ENCODE results near the gene KRTAP1-5. TPM values are rescaled to one million over a fixed set of nuclear protein-coding genes. Genes with fewer than 3 reads are reported as not detected.
"Not testable (repeated sequence)": the region's sequence is repeated elsewhere in the genome, so short reads cannot be mapped to it uniquely, and the experiment has no call there.

Gene KRTAP1-5, protein sequence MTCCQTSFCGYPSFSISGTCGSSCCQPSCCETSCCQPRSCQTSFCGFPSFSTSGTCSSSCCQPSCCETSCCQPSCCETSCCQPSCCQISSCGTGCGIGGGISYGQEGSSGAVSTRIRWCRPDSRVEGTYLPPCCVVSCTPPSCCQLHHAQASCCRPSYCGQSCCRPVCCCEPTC
- total RNA-seq: not detected

DNA sequence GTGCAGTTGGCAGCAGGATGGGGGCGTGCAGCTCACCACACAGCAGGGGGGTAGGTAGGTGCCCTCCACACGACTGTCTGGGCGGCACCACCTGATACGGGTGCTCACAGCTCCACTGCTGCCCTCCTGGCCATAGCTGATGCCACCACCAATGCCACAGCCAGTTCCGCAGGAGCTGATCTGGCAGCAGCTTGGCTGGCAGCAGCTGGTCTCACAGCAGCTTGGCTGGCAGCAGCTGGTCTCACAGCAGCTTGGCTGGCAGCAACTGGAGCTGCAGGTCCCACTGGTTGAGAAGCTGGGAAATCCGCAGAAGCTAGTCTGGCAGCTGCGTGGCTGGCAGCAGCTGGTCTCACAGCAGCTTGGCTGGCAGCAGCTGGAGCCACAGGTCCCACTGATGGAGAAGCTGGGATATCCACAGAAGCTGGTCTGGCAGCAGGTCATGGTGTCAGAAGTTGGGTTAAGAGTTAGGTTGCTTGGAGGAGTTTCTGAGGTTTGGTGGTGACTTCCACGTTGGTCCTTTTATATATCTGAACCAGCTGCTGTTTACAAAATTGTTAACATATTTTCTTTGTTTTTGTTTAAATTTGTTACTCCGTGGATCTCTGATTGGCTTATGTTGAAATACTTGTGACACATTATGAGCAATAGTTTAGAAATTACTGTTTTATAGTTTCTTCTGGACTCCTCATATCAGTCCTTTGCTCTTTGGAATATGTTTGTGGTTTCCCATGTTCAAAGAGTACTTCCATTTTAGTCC lies at the start of gene KRTAP1-5:
TSS of gene KRTAP1-5 (minus strand) at position 494 of the 757 bp plus-strand sequence. CDS start at position 441, 53 bp downstream.
- ChIA-PET CTCF (interaction anchor here (0.7 kb wide), 1 partner anchor 18 kb away, joined by 3 read pairs; the partner anchor contains the start of gene KRTAP3-1), POLR2A (no interaction called here)

DNA sequence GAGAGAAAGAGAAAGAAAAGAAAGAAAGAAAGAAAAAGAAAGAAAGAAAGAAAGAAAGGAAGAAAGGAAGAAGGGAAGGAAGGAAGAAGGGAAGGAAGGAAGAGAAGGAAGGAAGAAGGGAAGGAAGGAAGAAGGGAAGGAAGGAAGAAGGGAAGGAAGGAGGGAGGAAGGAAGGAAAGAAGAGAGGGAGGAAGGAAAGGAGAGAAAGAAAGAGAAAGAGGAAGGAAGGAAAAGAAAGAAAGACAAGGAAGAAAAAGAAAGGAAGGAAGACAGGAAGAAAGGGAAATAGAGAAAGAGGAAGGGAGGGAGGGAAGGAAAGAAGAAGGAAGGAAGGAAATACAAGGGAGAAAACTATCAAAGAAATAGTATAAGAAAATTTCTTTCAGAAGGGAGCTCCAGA lies 49.8 kb upstream of the KRTAP1-5 start:
- CTCF ChIA-PET: no interaction called here
- POLR2A ChIA-PET: no interaction called here

DNA sequence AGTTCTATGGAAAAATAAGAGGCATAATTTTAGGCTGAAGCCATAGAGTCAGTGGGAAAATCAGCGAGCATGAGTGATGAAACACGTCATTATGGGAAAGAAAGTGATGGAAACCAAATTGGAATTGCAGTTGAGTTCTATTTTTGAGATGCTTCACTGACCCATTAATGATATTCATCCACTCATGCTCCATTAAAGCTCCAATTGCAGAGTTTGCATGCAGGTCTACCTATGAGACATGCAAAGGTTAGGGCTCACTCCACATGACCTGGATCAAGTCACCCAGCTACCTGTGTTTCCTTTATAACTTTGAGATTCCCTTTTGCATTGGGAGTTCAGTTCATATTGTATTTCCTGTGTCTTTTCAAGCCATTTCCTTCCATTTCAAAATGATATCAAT lies 46.7 kb upstream of the KRTAP1-5 start:
- ChIA-PET POLR2A (no interaction called here), CTCF (no interaction called here)

DNA sequence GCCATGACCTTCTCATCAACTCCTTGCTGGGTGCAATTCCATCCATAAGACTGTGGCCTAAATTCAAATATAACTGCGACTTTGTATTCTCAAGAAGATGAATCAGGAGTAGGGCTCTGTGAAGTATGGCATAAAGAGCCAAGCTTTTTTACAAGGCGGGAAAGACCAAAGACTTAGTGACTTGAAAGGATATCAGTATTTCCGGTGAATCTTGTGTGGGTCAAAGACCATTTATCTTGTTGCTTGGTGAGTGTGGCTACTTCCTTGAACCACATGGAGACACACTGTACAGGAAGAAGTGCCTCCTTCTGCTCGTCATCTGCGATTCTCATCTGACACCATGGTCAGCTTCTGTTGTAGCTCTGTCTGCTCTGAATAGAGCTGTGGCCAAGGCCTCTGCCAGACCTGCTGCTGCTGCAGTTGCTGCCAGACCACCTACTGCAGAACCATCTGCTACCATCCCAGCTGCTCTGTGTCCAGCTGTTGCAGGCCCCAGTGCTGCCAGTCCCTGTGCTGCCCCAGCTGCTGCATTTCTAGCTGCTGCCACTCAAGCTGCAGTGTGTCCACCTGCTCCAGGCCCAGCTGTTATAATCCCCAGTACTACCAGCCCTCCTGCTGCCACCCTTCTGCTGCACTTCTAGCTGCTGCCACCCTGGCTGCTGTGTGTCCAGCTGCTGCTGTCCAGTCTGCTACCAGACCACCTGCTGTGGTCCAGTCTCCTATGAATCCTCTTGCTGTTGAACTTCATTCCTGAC lies 44.8 kb upstream of the KRTAP1-5 start:
- CTCF ChIA-PET: no interaction called here

DNA sequence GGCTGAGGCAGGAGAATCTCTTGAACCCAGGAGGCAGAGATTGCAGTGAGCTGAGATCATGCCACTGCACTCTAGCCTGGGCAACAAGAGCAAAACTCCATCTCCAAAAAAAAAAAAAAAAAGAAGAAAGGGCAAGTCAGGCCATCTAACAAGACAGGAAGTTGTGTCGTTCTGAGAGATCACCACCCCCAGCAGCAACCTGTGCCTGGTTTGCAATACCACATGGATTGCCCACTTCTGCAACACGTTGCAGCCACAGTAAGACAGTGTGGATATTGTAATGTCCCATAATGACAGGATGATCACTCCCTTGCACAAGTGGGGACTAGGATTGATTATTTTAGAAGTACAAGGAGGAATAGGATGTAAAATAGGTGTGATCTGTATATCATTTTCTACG lies 42.0 kb upstream of the KRTAP1-5 start:
- ChIA-PET CTCF (no interaction called here), POLR2A (no interaction called here)

More for the DNA sequence above, 44.8 kb upstream of the KRTAP1-5 start:
- POLR2A ChIA-PET: no interaction called here

DNA sequence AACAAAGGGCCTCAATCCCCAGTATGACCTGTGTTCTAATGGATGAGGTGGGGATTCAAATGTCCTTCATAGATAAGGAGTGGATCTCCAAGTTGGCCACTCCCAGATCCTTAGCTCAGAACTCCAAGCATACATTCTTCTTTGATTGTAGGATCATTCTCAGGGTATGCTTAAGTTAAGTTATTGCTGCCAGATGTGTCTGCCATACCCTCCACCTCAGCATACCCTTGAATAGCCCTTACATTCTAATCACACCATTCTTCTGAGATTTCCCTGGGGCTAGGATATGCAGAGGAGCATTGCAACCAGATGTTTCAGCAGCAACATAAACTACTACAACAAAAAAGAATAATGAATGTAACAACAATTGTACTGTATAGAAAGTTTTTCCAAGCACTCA lies 40.3 kb upstream of the KRTAP1-5 start:
- POLR2A ChIA-PET: no interaction called here
- CTCF ChIA-PET: no interaction called here

DNA sequence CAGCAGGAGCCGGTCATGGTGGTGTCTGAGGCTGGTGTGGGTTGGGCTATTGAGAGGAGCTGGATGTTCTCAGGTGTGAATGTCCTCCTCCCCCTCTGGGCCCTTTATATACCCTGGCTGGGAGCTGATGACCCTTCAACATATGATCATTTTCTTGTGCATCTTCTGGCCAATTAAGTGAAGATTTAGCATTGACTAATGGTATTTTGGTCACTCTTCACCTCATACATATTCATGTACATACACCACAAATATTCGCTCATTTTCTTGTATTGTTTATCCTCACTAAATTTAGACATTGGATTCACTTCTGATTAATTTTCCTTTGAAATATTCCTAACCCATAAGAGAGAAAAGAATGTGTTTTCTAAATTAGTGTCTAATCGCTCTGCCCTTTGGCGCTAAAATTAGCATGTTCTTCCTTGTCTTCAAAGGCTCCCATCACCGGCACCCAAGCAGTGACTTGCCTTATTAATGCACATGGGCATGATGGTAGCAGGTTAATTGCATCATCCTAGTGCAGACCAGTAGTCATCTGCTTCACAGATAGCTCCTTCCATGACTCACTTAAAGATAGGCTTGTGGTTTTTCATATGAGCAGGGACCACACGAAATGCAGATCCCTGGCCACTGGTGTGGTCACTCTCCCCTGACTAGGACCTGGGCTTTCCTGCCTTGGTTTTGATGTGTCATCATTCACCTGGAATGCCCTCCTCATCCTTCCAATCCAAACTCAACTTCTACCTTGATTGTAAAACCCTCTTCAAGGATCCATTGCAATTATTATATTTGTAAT lies 39.0 kb upstream of the KRTAP1-5 start, which contains the start of gene KRTAP2-4:
TSS of gene KRTAP2-4 (minus strand) at position 51 of the 796 bp plus-strand sequence. CDS start at position 17, 34 bp downstream.
- ChIA-PET POLR2A (no interaction called here), CTCF (no interaction called here)

DNA sequence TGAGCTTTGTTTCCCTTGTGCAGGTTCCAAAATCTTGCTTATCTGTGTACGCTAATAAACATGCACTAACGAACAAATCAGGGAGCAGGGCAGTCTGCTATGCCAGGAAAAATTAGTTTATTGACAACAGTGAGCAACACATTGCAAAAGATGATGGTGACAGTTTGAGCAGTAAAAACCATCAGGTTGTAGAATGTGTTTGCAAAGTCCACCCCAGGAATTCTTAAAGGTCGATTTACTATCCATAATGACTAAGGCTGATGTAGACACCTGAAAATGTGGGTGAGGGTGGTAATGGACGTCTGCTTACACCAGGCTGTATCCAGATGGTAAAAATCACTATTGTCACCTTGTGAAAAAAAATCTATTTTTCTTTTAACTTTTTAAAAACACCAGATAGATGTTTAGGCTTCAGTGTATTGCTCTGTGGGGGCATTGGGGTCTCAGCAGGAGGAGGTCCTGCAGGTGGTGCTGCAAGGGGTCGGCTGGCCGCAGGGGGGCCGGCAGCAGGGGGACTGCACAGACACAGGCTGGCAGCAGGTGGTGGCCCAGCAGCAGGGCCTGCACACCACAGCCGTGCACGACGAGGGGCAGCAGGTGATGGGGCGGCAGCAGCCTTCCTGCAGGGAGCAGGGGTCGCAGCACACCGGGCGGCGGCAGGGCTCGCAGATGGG lies 38.1 kb upstream of the KRTAP1-5 start:
- CTCF ChIA-PET, POLR2A ChIA-PET: not testable (repeated sequence)

DNA sequence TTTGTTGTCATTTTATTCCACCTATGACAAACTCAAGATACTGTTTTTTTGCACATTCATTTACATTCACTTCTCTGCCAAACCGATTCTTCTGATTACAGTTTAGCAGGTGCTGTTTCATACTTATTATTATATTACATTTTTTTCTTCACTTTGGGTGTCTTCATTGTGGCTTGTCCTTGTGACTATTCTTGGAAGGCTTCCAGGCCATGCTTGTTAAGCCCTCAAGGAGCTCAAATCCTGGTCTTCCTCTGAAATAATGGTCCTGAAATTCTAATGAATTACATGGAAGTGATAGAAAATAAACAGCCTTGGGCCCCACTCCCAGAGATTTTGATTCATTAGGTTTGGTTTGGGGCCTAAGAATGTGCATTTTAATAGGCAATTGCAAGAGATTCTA lies 37.3 kb upstream of the KRTAP1-5 start:
- ChIA-PET POLR2A (no interaction called here), CTCF (no interaction called here)

DNA sequence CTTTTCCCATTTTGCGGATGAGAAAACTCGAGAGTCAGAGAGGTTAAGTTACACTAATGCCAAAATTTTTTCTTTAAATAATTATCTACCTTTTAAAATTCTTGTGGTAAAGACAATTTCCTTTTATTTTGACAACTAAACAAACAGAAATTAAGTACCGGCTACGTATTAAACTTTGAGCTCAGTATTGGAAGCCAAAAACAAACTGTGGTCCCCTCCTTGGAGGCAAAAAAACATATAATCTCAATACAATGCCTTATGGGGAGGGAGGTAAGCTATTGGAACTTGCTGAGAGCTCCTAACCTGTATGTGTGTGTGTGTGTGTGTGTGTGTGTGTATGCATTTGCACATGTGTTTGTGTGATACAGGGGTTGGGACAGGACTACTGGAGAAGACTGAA lies 36.4 kb upstream of the KRTAP1-5 start:
- POLR2A ChIA-PET: no interaction called here
- CTCF ChIA-PET: no interaction called here

DNA sequence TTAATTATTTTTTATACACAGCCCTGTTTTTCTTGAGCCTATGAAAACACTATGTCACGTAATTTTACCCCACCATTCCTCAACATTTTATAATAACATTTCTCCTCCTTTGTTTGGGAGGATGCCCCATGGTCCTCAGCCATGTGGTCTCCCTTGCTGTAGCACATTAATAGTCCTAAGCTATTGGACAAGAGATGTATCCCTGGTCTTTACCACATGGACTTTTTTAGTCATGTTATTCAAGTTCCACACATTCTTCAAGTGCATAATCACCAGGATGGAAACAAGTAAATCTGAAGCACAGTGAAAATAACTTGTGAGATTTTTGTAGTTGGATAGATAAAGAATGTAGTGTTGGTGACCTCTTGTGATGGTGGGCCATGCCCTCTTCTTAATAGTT lies 35.0 kb upstream of the KRTAP1-5 start:
- ChIA-PET CTCF (no interaction called here), POLR2A (no interaction called here)

DNA sequence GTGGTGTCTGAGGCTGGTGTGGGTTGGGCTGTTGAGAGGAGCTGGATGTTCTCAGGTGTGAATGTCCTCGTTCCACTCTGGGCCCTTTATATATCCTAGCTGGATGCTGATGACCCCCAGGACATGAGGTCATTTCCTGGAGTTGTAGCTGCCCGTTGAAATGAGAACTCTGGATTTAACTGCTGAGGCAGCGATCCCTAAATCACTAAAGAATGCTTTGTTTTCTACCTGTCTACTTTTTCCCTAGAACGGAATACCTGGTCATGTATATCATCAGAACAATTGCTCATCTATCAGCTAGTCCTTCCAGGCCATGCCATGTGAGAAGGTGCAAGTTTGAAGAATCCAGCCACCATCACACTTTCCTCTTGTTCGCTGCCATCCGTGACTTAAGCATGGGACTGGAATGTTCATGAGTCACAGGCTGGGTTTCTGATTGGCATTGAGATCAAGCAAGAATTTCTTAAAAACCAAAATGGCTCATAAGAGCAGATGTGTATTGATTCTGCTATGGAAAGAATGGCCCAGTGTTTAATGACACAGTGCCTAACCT lies 33.1 kb upstream of the KRTAP1-5 start, which contains the start of gene KRTAP2-3:
TSS of gene KRTAP2-3 (minus strand) at position 63 of the 553 bp plus-strand sequence. CDS start 64 bp downstream, outside the sequence.
- ChIA-PET POLR2A (no interaction called here), CTCF (no interaction called here)

DNA sequence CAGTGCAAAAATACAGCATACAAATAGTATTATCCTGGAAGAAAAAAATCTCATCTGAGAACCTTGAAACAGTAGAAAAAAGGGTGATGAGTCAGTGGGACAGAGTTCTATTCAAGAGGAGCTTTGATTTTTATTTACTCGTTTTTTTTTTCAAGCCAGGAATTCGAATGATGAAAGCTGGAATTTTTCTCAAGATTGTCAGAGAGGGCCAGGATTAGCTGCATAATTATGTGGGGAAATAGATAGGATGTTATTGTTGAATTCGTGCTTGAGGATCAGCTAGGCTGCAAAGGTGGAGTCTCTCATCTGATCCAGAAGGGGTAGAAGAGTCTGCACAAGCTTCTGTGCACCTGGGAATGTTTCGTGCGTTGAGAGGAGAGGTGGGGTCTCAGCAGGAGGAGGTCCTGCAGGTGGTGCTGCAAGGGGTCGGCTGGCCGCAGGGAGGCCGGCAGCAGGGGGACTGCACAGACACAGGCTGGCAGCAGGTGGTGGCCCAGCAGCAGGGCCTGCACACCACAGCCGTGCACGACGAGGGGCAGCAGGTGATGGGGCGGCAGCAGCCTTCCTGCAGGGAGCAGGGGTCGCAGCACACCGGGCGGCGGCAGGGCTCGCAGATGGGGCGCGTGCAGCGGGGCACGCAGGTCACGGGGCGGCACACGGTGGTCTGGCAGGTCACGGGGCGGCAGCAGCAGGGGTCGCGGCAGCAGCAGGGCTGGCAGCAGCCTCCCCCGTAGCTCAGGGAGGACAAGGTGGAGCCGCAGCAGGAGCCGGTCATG lies 32.5 kb upstream of the KRTAP1-5 start:
- POLR2A ChIA-PET, CTCF ChIA-PET: not testable (repeated sequence)

DNA sequence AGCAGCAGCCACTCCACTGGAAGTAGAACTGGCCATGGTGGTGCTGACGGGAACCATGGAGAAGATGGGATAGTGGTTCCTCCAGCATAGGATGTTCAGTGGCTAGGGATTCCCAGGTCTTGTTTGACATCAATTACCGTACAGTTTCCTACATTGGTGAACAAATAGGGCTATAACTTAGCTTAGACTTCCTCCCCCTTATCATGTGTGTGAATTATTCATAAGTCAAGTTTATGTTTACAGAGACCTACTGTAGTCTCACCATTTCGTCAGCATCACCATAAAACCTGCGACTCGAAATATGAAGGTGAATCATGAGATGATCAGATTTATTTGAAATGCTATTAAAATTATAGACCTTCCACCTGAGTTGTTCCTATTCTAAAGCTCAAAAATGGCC lies 31.7 kb upstream of the KRTAP1-5 start:
- CTCF ChIA-PET: no interaction called here
- POLR2A ChIA-PET: no interaction called here

DNA sequence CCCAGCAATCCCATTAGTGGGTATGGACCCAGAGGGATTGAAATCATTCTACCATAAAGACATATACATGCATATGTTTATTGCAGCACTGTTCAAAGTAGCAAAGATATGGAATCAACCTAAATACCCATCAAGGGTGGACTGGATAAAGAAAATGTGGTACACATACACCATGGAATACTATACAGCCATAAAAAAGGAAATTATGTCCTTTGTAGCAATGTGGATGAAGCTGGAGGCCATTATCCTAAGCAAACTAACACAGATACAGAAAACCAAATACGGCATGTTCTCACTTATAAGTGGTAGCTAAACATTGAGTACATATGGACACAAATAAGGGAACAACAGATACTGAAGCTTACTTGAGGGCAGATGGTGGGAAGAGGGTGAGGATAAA lies 30.5 kb upstream of the KRTAP1-5 start:
- ChIA-PET CTCF (no interaction called here), POLR2A (no interaction called here)

DNA sequence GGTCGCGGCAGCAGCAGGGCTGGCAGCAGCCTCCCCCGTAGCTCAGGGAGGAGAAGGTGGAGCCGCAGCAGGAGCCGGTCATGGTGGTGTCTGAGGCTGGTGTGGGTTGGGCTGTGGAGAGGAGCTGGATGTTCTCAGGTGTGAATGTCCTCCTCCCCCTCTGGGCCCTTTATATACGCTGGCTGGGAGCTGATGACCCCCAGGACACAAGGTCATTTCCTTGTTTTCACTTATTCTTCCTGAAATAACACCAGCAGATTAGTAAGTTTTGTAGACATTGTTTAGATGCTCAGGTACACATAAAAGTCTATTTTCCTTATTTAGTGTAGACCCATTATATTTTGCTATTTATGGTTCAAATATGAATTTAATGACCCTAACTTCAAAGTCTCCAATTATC lies 28.1 kb upstream of the KRTAP1-5 start, which contains the start of gene KRTAP2-2:
TSS of gene KRTAP2-2 (minus strand) at position 101 of the 400 bp plus-strand sequence. CDS start at position 82, 19 bp downstream.
- POLR2A ChIA-PET, CTCF ChIA-PET: not testable (repeated sequence)

DNA sequence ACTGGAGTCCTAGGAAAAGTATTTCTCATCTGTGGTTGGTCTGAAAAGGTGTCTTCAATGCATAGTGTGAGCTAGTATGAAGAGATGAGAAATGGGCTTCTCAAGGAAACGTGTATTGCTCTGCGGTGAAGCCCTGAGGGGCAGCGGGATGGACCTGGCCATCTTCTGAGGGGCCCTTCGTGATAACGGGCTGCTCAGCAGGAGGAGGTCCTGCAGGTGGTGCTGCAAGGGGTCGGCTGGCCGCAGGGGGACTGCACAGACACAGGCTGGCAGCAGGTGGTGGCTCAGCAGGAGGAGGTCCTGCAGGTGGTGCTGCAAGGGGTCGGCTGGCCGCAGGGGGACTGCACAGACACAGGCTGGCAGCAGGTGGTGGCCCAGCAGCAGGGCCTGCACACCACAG lies 27.5 kb upstream of the KRTAP1-5 start:
- POLR2A ChIA-PET, CTCF ChIA-PET: not testable (repeated sequence)

DNA sequence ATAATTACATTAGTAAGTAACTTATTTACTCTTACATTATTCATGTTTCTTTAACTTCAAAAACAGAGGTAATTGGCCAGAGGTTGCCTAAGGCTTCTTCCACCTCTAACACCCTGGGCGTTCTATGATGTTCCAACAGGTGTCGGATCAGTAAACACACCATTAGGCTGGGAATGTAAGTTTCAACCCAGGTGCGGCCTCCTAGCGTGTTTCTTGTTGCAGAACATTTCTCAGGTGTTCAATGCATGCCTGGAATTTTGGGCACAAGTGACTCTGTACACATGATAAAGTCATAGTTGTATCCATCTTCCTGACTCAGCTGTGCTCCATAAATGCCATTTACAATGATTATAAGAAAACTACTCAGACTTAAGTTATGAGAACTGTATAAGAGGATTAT lies 27.0 kb upstream of the KRTAP1-5 start:
- POLR2A ChIA-PET: no interaction called here
- CTCF ChIA-PET: no interaction called here

DNA sequence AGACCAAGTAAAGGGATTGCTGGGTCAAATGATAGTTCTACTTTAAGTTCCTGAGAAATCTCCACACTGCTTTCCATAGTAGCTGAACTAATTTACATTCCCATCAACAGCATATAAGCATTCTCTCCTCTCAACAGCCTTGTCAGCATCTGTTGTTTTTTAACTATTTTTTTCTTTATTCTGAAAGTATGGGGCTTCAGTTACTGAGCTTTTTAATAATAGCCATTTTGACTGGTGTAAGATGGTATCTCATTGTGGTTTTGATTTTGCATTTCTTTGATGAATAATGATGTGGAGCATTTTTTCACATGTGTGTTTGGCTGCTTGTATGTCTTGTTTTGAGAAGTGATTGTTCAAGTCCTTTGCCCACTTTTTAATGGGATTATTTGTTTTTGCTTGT lies 25.6 kb upstream of the KRTAP1-5 start:
- ChIA-PET POLR2A (no interaction called here), CTCF (no interaction called here)

All from activated CD8-positive, alpha-beta memory T cell treated with anti-CD3 and anti-CD28 coated beads for 36 hours (primary cell).